ENCODE results near the gene TM4SF1. TPM values are rescaled to one million over a fixed set of nuclear protein-coding genes. Genes with fewer than 3 reads are reported as not detected.

Gene TM4SF1
- total RNA-seq, 1 donor from 2014 or later = not detected

- Mint-ChIP-seq H3K27me3 (ENCODE audit: unreplicated experiment) (no peaks in the 10 kb centered on the region), H3K36me3 (ENCODE audit: unreplicated experiment) (peaks cover 7% of the 10 kb centered on the region), H3K27ac (ENCODE audit: unreplicated experiment) (no peak overlapping the region), H3K4me3 (ENCODE audit: unreplicated experiment) (no peak overlapping the region), H3K9me3 (ENCODE audit: unreplicated experiment) (peaks cover 8% of the 10 kb centered on the region), H3K4me1 (ENCODE audit: low read depth, unreplicated experiment) (peaks cover 2% of the 10 kb centered on the region)
- TF ChIP-seq CTCF (IDR thresholded peaks at IDR 0.05; ENCODE audit: partially characterized antibody, unreplicated experiment) = no peak
- no peak for DNase-seq
Observed at GRCh38 chr3:149385617-149386298, 8.3 kb upstream of the TM4SF1 start.

- H3K36me3 Mint-ChIP-seq (ENCODE audit: unreplicated experiment) = peaks cover 7% of the 10 kb centered on the region
- no peak for TF ChIP-seq CTCF (IDR thresholded peaks at IDR 0.05; ENCODE audit: partially characterized antibody, unreplicated experiment)
- peaks cover 8% of the 10 kb centered on the region for H3K9me3 Mint-ChIP-seq (ENCODE audit: unreplicated experiment)
- peaks cover 2% of the 10 kb centered on the region for H3K4me1 Mint-ChIP-seq (ENCODE audit: low read depth, unreplicated experiment)
- H3K27ac Mint-ChIP-seq (ENCODE audit: unreplicated experiment) = no peak overlapping the region
- H3K4me3 Mint-ChIP-seq (ENCODE audit: unreplicated experiment) = no peak overlapping the region
- H3K27me3 Mint-ChIP-seq (ENCODE audit: unreplicated experiment) = no peaks in the 10 kb centered on the region
- DNase-seq = no peak
Observed at GRCh38 chr3:149384911-149385321, 7.5 kb upstream of the TM4SF1 start.

- TF ChIP-seq CTCF (IDR thresholded peaks at IDR 0.05; ENCODE audit: partially characterized antibody, unreplicated experiment) = no peak
- DNase-seq = no peak
- Mint-ChIP-seq H3K27ac (ENCODE audit: unreplicated experiment) (no peak overlapping the region), H3K27me3 (ENCODE audit: unreplicated experiment) (peaks cover 4% of the 10 kb centered on the region), H3K9me3 (ENCODE audit: unreplicated experiment) (peaks cover 10% of the 10 kb centered on the region), H3K4me1 (ENCODE audit: low read depth, unreplicated experiment) (peaks cover 2% of the 10 kb centered on the region), H3K36me3 (ENCODE audit: unreplicated experiment) (peaks cover 7% of the 10 kb centered on the region), H3K4me3 (ENCODE audit: unreplicated experiment) (no peak overlapping the region)
Observed at GRCh38 chr3:149384167-149384566, 6.7 kb upstream of the TM4SF1 start.

- H3K27ac Mint-ChIP-seq (ENCODE audit: unreplicated experiment) = no peak overlapping the region
- H3K36me3 Mint-ChIP-seq (ENCODE audit: unreplicated experiment) = peaks cover 7% of the 10 kb centered on the region
- H3K4me3 Mint-ChIP-seq (ENCODE audit: unreplicated experiment) = no peak overlapping the region
- no peak for TF ChIP-seq CTCF (IDR thresholded peaks at IDR 0.05; ENCODE audit: partially characterized antibody, unreplicated experiment)
- no peak for DNase-seq
- H3K9me3 Mint-ChIP-seq (ENCODE audit: unreplicated experiment) = peaks cover 14% of the 10 kb centered on the region
- peaks cover 4% of the 10 kb centered on the region for H3K27me3 Mint-ChIP-seq (ENCODE audit: unreplicated experiment)
- peaks cover 2% of the 10 kb centered on the region for H3K4me1 Mint-ChIP-seq (ENCODE audit: low read depth, unreplicated experiment)
Observed at GRCh38 chr3:149383703-149384102, 6.3 kb upstream of the TM4SF1 start.

GRCh38 chr3:149382518-149382917, 5.1 kb upstream of the TM4SF1 start:
- H3K4me3 Mint-ChIP-seq (ENCODE audit: unreplicated experiment) = no peak overlapping the region
- no peak overlapping the region for H3K27ac Mint-ChIP-seq (ENCODE audit: unreplicated experiment)
- peaks cover 16% of the 10 kb centered on the region for H3K9me3 Mint-ChIP-seq (ENCODE audit: unreplicated experiment)
- no peak for TF ChIP-seq CTCF (IDR thresholded peaks at IDR 0.05; ENCODE audit: partially characterized antibody, unreplicated experiment)
- H3K27me3 Mint-ChIP-seq (ENCODE audit: unreplicated experiment) = peaks cover 4% of the 10 kb centered on the region
- H3K4me1 Mint-ChIP-seq (ENCODE audit: low read depth, unreplicated experiment) = peaks cover 2% of the 10 kb centered on the region
- DNase-seq = no peak
- peaks cover 7% of the 10 kb centered on the region for H3K36me3 Mint-ChIP-seq (ENCODE audit: unreplicated experiment)

Data from glutamatergic neuron (in vitro differentiated cells).